NCI-H460 (cell line): Measurements from ENCODE around the gene SSH3. TPM values are rescaled to one million over a fixed set of nuclear protein-coding genes. Genes with fewer than 3 reads are reported as not detected.
"Not testable (repeated sequence)": the region's sequence is repeated elsewhere in the genome, so short reads cannot be mapped to it uniquely, and the experiment has no call there.

Source experiments
- DNase-seq: peaks from one replicate; pipeline ENCODE4 v3.0.0-alpha.2; 2016; ENCODE audit warnings: low read depth; ENCODE audit errors: extremely low read depth
- total RNA-seq: library from RNA; depleted of rRNA; stranded (reverse); fragments of >200 nt; shearing (Covaris generic); gene quantifications from 2 replicates; pipeline ENCODE4 v1.2.3, GENCODE V29; 2014

The SSH3 gene
- total RNA-seq, 1 experiment from 2014 or later, result 5.0 TPM

DNA sequence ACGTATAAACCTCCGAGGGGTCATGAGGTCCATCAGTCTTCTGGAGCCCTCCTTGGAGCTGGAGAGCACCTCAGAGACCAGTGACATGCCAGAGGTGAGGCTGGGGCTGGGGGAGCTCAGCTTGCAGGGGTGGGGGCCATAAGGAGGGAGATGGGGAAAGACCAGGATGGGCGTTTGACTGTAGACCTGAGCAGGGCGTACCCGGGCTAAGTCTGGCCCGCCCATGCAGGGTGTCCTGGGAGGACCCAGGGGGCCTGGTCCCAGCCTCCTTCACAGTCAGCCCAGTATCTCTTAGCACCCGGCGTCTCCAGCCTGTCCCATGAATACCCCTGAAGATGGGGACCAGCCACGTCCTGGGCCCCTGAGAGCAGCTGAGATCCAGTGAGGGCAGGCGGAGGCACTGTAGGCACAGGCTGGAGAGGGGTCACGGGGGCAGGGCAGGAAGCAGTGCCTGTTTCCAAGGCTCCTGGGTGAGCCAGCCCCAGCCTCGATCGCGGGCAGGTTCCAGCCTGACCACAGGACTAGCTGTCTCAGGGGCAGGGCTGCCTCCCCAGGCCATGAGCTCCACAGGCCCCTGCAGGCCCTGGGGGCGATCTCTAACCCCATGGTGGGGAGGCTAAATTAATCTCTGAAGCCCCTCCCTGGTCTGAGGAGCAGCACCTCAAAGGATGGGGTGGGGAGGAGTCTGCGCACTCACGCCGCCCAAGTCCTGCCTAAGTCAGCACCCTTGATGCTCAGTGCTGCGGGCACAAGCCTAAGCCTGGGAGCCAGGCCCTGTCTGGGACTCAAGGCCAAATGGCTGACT is 7.1 kb downstream of the SSH3 start:
- DNase-seq, result no peak

DNA sequence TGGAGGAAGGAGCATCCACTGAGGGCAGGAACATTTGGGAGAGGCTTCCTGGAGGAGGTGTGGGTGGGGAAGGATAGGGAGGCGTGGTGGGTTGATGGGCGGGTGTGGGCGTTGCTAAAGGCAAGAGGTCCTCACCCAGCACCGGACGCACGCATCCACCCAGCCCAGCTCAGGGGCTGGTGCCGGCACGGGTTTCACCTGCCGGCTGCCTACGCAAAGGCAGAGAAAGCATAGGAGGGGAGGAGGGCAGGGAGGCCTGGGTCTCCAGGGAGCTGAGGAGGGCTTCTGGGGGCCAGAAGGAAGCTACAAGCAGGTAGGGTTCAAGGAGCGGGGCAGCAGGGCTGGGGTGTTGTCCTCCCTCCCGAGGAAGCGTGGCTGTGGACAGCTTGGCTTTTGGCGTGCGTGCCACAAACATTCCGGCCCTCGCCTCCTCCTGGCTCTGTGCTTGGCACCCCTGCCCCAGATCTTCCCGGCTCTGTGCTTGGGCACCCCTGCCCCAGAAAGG is 7.8 kb downstream of the SSH3 start:
- DNase-seq, result no peak

DNA sequence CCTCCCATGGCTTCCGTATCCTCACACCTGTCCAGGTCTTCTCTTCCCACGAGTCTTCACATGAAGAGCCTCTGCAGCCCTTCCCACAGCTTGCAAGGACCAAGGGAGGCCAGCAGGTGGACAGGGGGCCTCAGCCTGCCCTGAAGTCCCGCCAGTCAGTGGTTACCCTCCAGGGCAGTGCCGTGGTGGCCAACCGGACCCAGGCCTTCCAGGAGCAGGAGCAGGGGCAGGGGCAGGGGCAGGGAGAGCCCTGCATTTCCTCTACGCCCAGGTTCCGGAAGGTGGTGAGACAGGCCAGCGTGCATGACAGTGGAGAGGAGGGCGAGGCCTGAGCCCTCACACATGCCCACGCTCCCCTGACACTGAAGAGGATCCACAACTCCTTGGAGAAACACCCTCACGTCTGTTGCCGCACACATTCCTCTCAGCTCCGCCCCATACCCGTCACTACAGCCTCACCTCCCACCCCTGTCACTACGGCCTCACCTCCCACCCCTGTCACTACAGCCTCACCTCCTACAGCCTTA is 8.3 kb downstream of the SSH3 start:
- DNase-seq, result no peak

DNA sequence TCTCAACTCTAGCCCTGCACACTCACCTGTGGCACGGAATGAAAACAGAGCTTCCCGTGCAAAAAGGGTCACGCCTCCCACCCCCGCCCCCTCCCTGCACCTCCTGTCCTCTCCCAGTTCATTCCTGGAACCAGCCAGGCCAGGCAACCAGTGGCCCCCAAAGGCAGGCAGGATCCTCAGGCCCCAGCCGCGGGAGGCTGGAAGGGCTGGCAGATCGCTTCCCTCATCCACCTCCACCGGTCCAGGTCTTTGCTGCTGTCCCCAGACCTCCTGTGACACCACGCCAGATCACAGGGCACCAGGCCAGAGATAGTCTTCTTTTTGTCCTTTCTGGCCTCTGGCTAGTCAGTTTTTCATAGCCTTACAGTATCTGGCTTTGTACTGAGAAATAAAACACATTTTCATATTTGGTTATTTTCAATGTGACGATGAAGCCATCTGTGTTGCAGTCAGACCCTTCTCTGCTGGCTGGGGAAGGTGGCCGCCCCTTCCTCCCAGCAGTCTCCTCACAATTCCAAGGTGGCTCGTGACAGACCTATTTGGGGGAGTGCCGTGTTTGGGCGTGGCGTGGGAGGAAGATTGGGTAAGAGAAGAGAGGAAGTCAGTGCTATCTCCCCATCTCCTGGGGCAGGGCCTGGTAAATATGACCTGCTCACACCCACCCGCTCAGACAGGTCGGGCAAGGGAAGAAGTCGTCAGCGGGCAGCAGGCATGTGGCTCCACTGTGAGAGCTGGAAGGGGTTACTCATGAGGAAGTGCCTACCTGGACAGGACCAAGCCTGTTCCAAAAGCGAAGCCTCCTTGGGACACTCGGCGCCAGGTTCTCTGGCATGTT is 9.1 kb downstream of the SSH3 start:
- DNase-seq, result no peak

DNA sequence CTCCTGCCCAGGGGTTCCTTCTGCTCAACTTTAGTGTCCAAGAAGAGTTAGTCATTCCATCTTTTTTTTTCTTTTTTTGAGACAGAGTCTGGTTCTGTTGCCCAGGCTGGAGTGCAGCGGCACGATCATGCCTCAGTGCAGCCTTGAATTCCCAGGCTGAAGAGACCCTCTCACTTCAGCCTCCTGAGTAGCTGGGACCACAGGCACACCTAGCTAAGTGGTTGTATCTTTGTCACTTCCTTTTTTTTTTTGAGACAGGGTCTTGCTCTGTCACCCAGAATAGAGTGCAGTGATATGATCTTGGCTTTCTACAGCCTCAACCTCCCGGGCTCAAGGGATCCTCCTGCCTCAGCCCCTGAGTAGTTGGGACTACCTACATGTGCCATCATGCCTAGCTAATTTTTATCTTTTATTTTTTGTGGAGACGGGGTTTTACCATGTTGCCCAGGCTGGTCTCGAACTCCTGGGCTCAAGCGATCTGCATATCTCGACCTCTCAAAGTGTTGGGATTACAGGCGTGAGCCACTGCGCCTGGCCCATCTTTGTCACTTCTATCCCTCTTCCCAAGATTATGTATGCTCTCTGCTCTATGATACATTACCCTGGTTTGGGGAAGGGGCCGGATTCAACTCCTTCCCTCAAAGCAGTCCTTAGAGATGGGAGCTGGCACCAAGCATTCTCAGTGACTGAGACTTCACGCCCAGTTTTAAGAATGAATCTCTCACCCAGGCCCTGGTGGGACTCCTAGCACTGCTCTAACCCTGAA is 10.0 kb downstream of the SSH3 start:
- no peak for DNase-seq

DNA sequence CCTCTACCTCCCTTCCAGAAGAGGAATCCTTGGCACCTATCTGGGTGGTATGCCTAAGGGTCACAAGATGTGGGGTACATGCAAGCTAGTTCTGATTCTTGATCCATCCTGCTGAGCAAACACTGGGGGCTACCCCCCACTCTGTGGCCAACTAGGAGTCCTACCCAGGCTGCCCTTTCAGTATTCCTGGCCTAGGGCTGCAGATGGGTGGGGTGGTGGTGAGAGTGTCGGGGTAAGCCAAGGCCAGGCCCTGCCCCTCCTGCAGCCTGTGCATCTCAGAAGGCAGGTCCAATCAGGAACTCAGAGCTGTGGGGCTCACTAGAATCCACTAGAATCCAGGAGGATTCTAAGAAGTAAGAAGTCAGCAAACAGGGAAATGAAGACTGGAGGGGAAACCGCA is 10.9 kb downstream of the SSH3 start:
- no peak for DNase-seq

DNA sequence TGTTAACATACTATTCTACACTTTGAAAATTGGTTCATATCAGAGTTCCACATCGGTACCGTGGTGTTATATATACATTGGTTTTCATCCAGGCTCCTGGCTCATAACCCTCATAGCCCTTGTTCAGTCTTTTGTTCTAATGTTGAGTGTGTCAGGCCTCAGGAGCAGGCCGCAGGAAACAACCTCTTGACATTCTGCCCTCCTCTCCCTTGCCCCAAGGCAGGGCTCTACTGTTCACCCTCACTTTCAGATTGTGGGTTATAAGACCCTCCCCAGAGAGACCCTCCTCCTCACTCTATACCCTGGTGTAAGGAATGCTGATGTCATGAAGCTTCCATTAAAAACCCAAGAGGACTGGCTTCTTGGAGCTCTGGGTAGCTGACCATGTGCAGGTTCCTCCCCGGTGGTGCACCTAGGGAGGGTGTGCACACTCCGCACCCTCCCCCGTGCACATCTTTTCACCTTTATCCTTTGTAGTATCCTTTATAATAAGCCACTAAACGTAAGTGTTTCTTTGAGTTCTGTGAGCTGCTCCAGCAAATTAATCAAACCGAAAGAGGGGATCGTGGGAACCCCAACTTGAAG is 12.1 kb downstream of the SSH3 start:
- no peak for DNase-seq

DNA sequence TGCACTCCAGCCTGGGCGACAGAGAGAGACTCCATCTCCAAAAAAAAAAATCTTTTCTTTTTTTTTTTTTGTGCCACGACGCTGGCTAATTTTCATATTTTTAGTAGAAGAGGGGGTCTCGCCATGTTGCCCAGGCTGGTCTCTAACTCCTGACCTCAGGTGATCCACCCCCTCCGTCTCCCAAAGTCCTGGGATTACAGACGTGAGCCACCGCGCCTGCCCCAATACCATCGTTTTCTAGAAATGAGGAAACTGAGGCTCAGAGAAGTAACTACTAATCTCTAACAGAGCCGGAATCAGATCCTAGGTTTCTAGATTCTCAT is 13.5 kb downstream of the SSH3 start:
- DNase-seq, result no peak

DNA sequence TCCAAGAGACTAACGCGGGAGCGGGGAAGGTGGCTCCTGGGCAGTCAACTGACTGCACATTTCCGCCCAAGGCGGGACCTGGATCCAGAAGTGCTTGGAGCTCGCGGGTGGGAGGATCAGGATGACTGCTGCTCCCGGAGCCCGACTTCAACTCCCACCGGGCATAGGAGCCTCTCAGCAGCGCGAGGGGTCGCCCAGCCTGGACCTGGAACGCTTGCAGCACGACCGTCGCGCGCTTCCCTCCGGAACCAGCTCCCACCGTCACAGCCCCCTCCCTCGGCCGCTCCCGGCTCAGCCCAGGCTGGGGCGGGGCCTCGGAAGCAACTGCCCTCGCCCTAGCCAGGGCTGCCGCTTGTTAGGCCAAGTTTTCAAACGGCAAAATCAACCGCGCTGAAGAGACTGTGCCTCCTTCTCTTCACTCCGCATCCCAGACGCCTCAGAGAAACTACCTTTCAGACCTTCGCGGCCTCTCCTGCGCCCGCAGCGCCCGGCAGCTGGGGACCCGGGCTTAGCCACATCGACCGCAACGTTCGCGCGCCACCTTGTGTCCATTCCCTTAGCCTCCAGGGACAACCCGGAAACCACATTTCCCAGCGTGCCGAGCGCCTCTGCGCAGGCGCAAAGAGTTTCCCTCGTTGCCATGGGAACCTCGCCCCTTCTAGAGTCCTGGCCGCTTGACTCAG is 14.0 kb downstream of the SSH3 start:
- DNase-seq, result peak; percentile 92

DNA sequence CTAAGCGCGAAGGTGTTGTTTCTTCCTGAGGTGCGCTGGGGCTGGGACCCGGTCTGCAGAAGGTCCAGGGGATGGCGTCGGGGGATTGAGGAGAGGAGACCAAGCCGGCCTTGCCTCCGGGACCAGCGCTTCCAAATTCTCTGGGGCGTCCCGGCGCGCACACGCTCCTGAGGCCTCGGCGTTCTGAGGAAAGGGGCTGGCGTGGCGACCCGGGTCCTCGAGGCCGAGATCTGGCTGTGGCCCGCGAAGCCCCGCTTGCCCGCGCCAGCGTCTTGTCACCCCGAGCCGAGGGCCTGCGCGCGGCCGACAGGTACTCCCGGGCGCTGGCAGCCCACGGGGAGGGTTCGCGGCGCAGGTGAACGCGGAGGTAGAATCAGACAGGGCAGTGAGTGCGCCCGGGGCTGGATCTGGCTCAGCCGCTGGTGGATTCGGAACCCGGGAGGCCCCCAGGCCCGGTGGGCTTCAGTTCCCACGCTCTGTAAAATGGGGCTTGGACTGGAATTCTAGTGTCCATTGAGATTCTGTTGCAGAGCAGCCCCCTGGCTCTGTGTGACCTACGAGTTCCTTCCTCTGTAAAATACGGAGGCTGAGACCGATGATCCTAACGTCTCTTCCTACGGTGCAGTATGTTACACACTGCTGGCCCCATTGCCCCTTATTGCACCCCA is 14.7 kb downstream of the SSH3 start:
- DNase-seq, result no peak

DNA sequence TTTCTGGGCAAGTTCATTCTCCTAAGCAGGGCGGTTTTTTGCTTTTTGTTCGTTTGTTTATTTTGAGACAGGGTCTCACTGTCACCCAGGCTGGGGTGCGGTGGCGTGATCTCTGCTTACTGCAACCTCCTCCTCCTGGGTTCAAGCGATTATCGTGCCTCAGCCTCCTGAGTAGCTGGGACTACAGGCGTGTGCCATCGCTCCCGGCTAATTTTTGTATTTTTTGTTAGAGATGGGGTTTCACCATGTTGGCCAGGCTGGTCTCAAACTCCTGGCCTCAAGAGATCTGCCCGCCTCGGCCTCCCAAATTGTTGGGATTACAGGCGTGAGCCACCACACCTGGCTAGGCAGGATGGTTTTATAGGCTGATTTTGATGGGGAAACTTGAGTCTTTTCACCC is 15.5 kb downstream of the SSH3 start:
- not testable (repeated sequence) for DNase-seq

DNA sequence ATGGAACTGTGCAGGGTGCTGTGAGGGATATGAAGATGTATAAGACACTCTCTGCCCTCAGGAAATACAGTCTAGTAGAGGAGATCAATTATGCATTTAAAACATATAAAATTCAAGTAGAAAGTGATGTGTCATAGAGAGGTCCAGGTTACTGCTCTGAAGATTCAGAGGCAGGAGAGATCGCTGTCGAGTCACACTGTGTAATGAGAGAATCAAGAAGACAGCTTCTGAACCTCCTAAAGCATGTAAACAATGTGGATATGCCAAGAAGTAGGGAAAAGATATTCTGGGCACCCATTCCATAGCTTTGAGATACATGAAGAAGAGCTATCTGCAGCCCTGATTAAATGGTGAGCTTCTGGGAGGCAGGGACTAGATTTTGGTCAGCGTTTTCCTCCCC is 16.7 kb downstream of the SSH3 start:
- DNase-seq, result no peak

DNA sequence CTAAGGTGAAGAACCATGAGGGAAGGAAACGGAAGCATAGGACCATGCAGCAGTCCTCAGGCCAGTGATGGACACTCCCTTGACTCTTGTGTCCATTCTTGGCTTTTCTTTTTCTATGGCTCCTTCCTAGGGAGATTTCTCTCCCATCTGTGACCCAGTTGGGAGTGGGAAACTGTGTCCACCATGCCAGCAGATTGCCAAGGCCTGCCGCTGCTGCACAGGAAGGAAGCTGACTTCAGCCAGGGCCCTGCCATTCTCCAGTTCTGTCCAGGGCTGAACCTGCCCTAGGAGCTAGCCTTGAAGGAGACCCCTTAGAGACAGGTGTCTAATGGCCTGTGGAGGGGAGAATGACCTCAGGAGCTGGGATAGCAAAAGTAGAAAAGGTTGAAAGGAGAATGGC is 17.4 kb downstream of the SSH3 start:
- no peak for DNase-seq

DNA sequence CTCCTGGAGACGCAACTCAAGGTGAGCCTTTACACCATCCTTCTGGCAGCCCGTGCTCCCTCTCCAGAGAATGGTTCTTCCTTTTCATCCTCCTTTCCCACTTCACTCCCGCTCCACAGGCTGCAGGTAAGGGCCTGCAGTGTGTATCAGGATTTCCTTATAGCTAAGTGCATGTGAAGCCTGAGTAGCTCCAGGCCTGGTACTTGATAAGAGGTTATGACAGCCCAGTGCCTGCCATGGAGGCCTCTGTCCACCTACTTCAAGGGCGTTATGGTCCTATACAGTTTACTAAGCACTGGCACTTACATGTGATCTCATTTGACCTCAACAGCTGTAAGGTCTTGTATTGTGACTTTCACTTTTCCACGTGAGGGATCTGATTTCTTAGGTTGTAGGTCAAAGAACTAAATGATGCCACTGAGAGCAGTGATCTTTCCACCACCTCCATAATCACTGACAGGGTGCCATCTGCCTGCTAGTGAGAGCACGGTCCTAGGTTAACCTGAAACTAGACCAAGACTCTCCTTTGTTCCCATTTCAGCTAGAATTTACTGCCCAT is 18.1 kb downstream of the SSH3 start:
- DNase-seq, result no peak

DNA sequence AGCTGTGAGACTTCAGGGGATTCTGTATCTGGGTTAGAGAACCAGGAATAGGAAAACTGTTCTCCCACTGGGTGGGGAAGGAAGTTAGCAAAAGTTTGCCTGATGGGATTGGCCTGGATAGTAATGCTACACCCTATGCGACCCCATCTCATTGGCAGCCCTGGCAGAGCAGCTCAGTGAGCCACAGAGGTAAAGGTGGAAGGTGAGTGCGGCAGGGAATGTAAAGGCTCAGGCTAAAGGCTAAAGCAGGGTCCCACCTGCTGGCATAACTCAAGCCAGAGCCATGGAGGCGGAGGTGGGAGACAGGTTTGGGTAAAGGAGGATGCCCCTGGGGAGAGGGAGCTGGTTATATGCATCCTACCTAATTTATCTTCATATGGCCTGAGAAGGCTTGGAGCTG is 18.7 kb downstream of the SSH3 start:
- no peak for DNase-seq

DNA sequence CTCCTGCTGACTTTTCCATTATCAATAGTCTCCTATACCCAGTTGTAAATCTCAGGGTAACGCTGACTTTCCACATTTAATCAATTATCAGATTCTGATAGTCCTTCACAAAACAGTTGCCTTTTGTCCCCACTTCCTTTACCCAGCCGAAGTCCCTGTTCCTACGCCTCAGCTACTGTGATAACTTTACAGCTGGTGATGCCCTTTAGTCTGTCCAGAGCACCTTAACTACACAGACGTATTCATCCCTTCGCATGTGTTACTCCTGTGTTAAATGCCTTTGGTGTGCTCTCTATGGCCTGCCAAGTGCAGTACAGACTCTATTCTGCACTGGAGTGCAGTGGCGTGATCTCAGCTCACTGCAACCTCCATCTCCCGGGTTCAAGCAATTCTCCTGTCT is 20.2 kb downstream of the SSH3 start:
- DNase-seq, result no peak

DNA sequence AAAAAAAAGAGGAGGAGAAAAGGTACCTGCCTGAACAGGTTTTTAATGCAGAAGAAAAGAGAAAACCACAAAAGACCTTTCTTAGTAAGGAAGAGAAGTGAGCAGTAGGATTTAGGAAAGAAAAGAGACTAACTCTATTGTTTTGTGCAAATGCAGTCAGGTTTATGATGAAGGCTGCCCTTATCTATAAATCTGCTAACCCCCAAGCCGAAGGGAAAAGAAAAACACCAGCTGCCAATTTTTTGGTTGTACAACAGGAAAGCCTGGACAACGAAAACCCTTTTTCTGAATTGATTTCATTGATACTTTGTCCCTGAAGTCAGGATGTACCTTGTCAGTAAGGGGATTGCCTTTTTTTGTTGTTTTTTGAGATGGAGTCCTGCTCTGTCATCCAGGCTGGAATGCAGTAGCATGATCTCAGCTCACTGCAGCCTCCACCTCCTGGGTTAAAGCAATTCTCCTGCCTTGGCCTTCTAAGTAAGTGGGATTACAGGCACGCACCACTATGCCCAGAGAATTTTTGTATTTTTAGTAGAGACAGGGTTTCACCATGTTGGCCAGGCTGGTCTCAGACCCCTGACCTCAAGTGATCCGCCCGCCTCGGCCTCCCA is 28.9 kb downstream of the SSH3 start:
- DNase-seq, result no peak

DNA sequence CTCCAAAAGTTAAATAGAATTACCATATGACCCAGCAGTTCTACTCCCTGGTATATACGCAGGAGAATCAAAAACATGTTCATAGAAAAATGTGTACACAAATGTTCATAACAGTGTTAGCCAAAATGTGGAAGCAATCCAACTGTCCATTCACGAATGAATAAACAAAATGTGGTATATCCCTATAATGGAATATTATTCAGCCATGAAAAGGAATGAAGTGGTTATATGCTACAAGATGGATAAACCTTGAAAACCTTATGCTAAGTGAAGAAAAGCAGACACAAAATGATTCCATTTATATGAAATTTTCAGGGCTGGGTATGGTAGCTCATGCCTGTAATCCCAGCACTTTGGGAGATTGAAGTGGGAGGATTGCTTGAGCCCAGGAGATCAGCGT is 33.9 kb downstream of the SSH3 start:
- DNase-seq, result no peak

DNA sequence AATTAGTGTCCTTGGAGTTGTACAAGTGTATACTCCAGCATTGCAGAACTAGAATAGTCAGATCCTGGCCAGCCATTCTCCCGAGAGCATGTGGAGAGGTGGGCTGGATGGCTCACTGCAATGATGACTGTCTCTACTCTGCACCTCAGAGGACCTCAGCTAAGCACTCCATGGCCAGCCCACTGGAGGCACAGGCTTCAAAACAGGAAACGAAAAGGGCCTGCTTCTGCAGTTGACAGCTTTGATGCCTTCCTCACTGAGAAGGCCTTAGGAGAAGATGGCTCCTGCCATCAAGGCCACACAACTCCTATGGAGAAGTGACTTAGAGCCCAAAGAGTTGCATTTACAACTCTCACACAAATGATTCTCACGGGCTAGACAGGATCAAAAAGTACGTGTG is 40.9 kb downstream of the SSH3 start:
- DNase-seq, result no peak
